Loucy (cell line): ENCODE results near the gene SLC6A13.

Experiments used
- H2AFZ ChIP-seq: fragments of 200-600 bp; sonication (generic); 2 replicates; pipeline ENCODE4 v1.6.0; 2016; ENCODE audit warnings: antibody characterized with exemption, mild to moderate bottlenecking, low read length, moderate library complexity
- H3F3A ChIP-seq: fragments of 200-600 bp; 2 replicates; pipeline ENCODE4 v1.6.0; 2016; ENCODE audit warnings: antibody characterized with exemption, low read depth, mild to moderate bottlenecking
- H3K27me3 ChIP-seq: fragments of 200-600 bp; sonication (generic); 2 replicates; pipeline ENCODE4 v1.6.1; 2014; ENCODE audit warnings: low read length, mild to moderate bottlenecking; ENCODE audit not compliant: insufficient read depth, poor library complexity, severe bottlenecking
- H3K36me3 ChIP-seq: fragments of 200-600 bp; sonication (generic); 2 replicates; pipeline ENCODE4 v1.6.1; 2016; ENCODE audit warnings: low read length; ENCODE audit not compliant: insufficient read depth
- H3K4me1 ChIP-seq: fragments of 200-600 bp; sonication (generic); 2 replicates; pipeline ENCODE4 v1.5.1; 2014; ENCODE audit warnings: low read length, mild to moderate bottlenecking; ENCODE audit not compliant: insufficient read depth, poor library complexity, severe bottlenecking
- H3K4me2 ChIP-seq: fragments of 200-600 bp; sonication (generic); 2 replicates; pipeline ENCODE4 v1.6.0; 2014; ENCODE audit warnings: antibody characterized with exemption, low read length, low read depth, mild to moderate bottlenecking; ENCODE audit not compliant: poor library complexity, severe bottlenecking
- H3K4me3 ChIP-seq: fragments of 200-600 bp; sonication (generic); 2 replicates; pipeline ENCODE4 v1.5.1; 2014; ENCODE audit warnings: low read length, mild to moderate bottlenecking, mixed read lengths; ENCODE audit not compliant: poor library complexity, severe bottlenecking
- H3K79me2 ChIP-seq: fragments of 200-600 bp; sonication (generic); 2 replicates; pipeline ENCODE4 v1.6.1; 2014; ENCODE audit warnings: low read length; ENCODE audit not compliant: insufficient read depth
- H3K9ac ChIP-seq: fragments of 200-600 bp; sonication (generic); 2 replicates; pipeline ENCODE4 v1.6.0; 2014; ENCODE audit warnings: mild to moderate bottlenecking, low read depth, low read length, moderate library complexity; ENCODE audit not compliant: poor library complexity, severe bottlenecking
- H3K9me2 ChIP-seq: fragments of 200-600 bp; sonication (generic); replicated peaks from 2 replicates; pipeline ENCODE4 v1.6.1; 2016; ENCODE audit warnings: low read depth, low read length, mixed read lengths
- H3K9me3 ChIP-seq: fragments of 200-600 bp; sonication (generic); 2 replicates; pipeline ENCODE4 v1.6.1; 2014; ENCODE audit warnings: mild to moderate bottlenecking, antibody characterized with exemption, low read length, low read depth; ENCODE audit not compliant: insufficient read depth
- H4K20me1 ChIP-seq: fragments of 200-600 bp; sonication (generic); 2 replicates; pipeline ENCODE4 v1.6.0; 2014; ENCODE audit warnings: antibody characterized with exemption, low read length, mild to moderate bottlenecking; ENCODE audit not compliant: insufficient read depth, poor library complexity, severe bottlenecking
- CTCF ChIP-seq: fragments of 200-600 bp; sonication (generic); conservative IDR thresholded peaks from 2 replicates; pipeline ENCODE4 v1.5.1; 2014; ENCODE audit warnings: mild to moderate bottlenecking, antibody characterized with exemption, low read length
- EZH2phosphoT487 ChIP-seq: fragments of 200-600 bp; IDR thresholded peaks from 2 replicates; pipeline ENCODE4 v1.6.1; 2018; ENCODE audit warnings: antibody characterized with exemption, mild to moderate bottlenecking, moderate library complexity, borderline replicate concordance

SLC6A13 gene

GRCh38 chr12:182381-182892 is 80.2 kb downstream of the SLC6A13 start:
- no peak for TF ChIP-seq EZH2phosphoT487
- no peak for TF ChIP-seq CTCF
- H3K9me2 ChIP-seq: no peaks in the 10 kb centered on the region
- no peak overlapping the region for H2AFZ ChIP-seq
- no peaks in the 10 kb centered on the region for H3F3A ChIP-seq
- no peaks in the 10 kb centered on the region for H3K9me3 ChIP-seq
- peak overlapping the region; percentile 17 for H3K9ac ChIP-seq
- H3K4me2 ChIP-seq: peak overlapping the region; percentile 27
- H3K79me2 ChIP-seq: no peaks in the 10 kb centered on the region
- H3K4me3 ChIP-seq: no peak overlapping the region
- H3K4me1 ChIP-seq: peaks cover 68% of the 10 kb centered on the region
- H3K36me3 ChIP-seq: no peaks in the 10 kb centered on the region
- no peaks in the 10 kb centered on the region for H4K20me1 ChIP-seq
- no peaks in the 10 kb centered on the region for H3K27me3 ChIP-seq

GRCh38 chr12:181921-182320 is 80.7 kb downstream of the SLC6A13 start:
- no peaks in the 10 kb centered on the region for H3K79me2 ChIP-seq
- H3K4me1 ChIP-seq: peaks cover 64% of the 10 kb centered on the region
- H4K20me1 ChIP-seq: no peaks in the 10 kb centered on the region
- H3K4me2 ChIP-seq: peak overlapping the region; percentile 27
- H3K9me2 ChIP-seq: no peaks in the 10 kb centered on the region
- no peaks in the 10 kb centered on the region for H3K27me3 ChIP-seq
- no peak overlapping the region for H3K4me3 ChIP-seq
- peak overlapping the region; percentile 53 for H3K9ac ChIP-seq
- no peaks in the 10 kb centered on the region for H3K36me3 ChIP-seq
- TF ChIP-seq EZH2phosphoT487 (no peak), CTCF (no peak)
- H3F3A ChIP-seq: no peaks in the 10 kb centered on the region
- no peaks in the 10 kb centered on the region for H3K9me3 ChIP-seq
- no peak overlapping the region for H2AFZ ChIP-seq

GRCh38 chr12:180445-180844 is 82.2 kb downstream of the SLC6A13 start:
- H2AFZ ChIP-seq: no peak overlapping the region
- peak overlapping the region; percentile 65 for H3K4me2 ChIP-seq

More at GRCh38 chr12:180445-180844, 82.2 kb downstream of the SLC6A13 start:
- no peaks in the 10 kb centered on the region for H3F3A ChIP-seq
- peak overlapping the region; percentile 48 for H3K4me3 ChIP-seq
- no peaks in the 10 kb centered on the region for H3K9me3 ChIP-seq
- no peaks in the 10 kb centered on the region for H3K9me2 ChIP-seq
- TF ChIP-seq EZH2phosphoT487 (no peak), CTCF (no peak)
- H3K79me2 ChIP-seq: no peaks in the 10 kb centered on the region
- no peaks in the 10 kb centered on the region for H3K27me3 ChIP-seq
- peaks cover 66% of the 10 kb centered on the region for H3K4me1 ChIP-seq
- H4K20me1 ChIP-seq: no peaks in the 10 kb centered on the region
- no peaks in the 10 kb centered on the region for H3K36me3 ChIP-seq
- H3K9ac ChIP-seq: peak overlapping the region; percentile 53
